Upper lobe of right lung (tissue), 1 donor: ENCODE data around the gene NTPCR. TPM values are rescaled to one million over a fixed set of nuclear protein-coding genes. Genes with fewer than 3 reads are reported as not detected.

Experiments
- ATAC-seq: fragments of 200-7000 bp; cut with Tn5 transposase; one replicate; pipeline ENCODE4 v1.9.1; 2020; ENCODE audit warnings: mild to moderate bottlenecking, moderate library complexity
- DNase-seq: peaks from one replicate; pipeline ENCODE4 v3.0.0-alpha.2; 2020
- H3K27ac ChIP-seq: fragments of 200-600 bp; one replicate; pipeline ENCODE4 v1.8.0; 2022
- H3K27me3 ChIP-seq: fragments of 200-600 bp; one replicate; pipeline ENCODE4 v1.8.0; 2022; ENCODE audit warnings: mild to moderate bottlenecking
- H3K36me3 ChIP-seq: fragments of 200-600 bp; one replicate; pipeline ENCODE4 v1.8.0; 2022
- H3K4me1 ChIP-seq: fragments of 200-600 bp; one replicate; pipeline ENCODE4 v1.8.0; 2022
- H3K4me3 ChIP-seq: fragments of 200-600 bp; one replicate; pipeline ENCODE4 v1.8.0; 2022; ENCODE audit warnings: mild to moderate bottlenecking
- H3K9me3 ChIP-seq: fragments of 200-600 bp; one replicate; pipeline ENCODE4 v1.8.0; 2022
- CTCF ChIP-seq: fragments of 200-600 bp; IDR thresholded peaks from one replicate; pipeline ENCODE4 v1.8.0; 2022; ENCODE audit warnings: antibody characterized with exemption
- intact Hi-C: fragments of 100-400 bp; cut with DNase I; formaldehyde crosslinking; loops from one replicate; pipeline ENCODE4 v1.11.0; 2022
- total RNA-seq: library from RNA; stranded (reverse); fragmentation: NEBNext Ultra II Directional; extraction: Animal tissue kit (Norgen Biotek cat#: 25700); gene quantifications from one replicate; pipeline ENCODE4 v1.2.1, GENCODE V29; 2021
- donor health status: DM: no; HTN: yes; CAD: no; lungs with severe emphysema.

The NTPCR gene
- total RNA-seq, 1 donor from 2014 or later = 28.7 TPM

GRCh38 chr1:232949636-232950196, 695 bp upstream of the NTPCR start:
- Histone ChIP-seq H3K36me3 (no peaks in the 10 kb centered on the region), H3K4me3 (peak overlapping the region; percentile 87), H3K27ac (peak overlapping the region; percentile 90), H3K27me3 (no peaks in the 10 kb centered on the region), H3K9me3 (no peaks in the 10 kb centered on the region), H3K4me1 (peaks cover 15% of the 10 kb centered on the region)
- TF ChIP-seq CTCF = no peak
- DNase-seq (no peak), ATAC-seq (no peak)
- intact Hi-C loops = no loop called here

GRCh38 chr1:232951180-232951579, 769 bp downstream of the NTPCR start:
- no peaks in the 10 kb centered on the region for H3K9me3 ChIP-seq
- intact Hi-C loops = no loop called here
- TF ChIP-seq CTCF = no peak
- H3K27me3 ChIP-seq = no peaks in the 10 kb centered on the region
- H3K4me1 ChIP-seq = peaks cover 15% of the 10 kb centered on the region
- H3K4me3 ChIP-seq = peak overlapping the region; percentile 87
- H3K36me3 ChIP-seq = peaks cover under 1% of the 10 kb centered on the region
- no peak overlapping the region for H3K27ac ChIP-seq
- ATAC-seq (peak; percentile 7), DNase-seq (no peak)

- Histone ChIP-seq H3K4me3 (peak overlapping the region; percentile 87), H3K4me1 (peaks cover 15% of the 10 kb centered on the region), H3K9me3 (no peaks in the 10 kb centered on the region), H3K27ac (no peak overlapping the region), H3K27me3 (no peaks in the 10 kb centered on the region), H3K36me3 (peaks cover 4% of the 10 kb centered on the region)
- no peak for TF ChIP-seq CTCF
- intact Hi-C loops = no loop called here
- ATAC-seq (no peak), DNase-seq (no peak)
Measured at GRCh38 chr1:232951605-232952004, 1.2 kb downstream of the NTPCR start.

- Histone ChIP-seq H3K4me3 (no peak overlapping the region), H3K9me3 (no peaks in the 10 kb centered on the region), H3K36me3 (peaks cover 11% of the 10 kb centered on the region), H3K4me1 (peaks cover 15% of the 10 kb centered on the region), H3K27ac (no peak overlapping the region), H3K27me3 (no peaks in the 10 kb centered on the region)
- ATAC-seq = peak; percentile 67
- DNase-seq = no peak
- TF ChIP-seq CTCF = peak; percentile 70
- intact Hi-C loops = no loop called here
Measured at GRCh38 chr1:232952514-232953499, 2.4 kb downstream of the NTPCR start.

GRCh38 chr1:232954594-232955365, 4.4 kb downstream of the NTPCR start:
- TF ChIP-seq CTCF = no peak
- ATAC-seq = no peak
- H3K9me3 ChIP-seq = no peaks in the 10 kb centered on the region
- peaks cover 31% of the 10 kb centered on the region for H3K36me3 ChIP-seq
- H3K27me3 ChIP-seq = no peaks in the 10 kb centered on the region
- intact Hi-C loops = no loop called here
- H3K4me1 ChIP-seq = peaks cover 10% of the 10 kb centered on the region
- DNase-seq = no peak
- no peak overlapping the region for H3K27ac ChIP-seq
- no peak overlapping the region for H3K4me3 ChIP-seq
